ENCODE data around the gene FOS. TPM values are rescaled to one million over a fixed set of nuclear protein-coding genes. Genes with fewer than 3 reads are reported as not detected.
A peak's percentile ranks its signal among the peaks of the same experiment; 100 is the strongest.

Gene FOS
- total and polyA plus RNA-seq, 2 of the 8 experiments (the other 6 are each of a cell fraction or from before 2014, with no cell fraction given): 50.2 to 51.8 TPM

DNA sequence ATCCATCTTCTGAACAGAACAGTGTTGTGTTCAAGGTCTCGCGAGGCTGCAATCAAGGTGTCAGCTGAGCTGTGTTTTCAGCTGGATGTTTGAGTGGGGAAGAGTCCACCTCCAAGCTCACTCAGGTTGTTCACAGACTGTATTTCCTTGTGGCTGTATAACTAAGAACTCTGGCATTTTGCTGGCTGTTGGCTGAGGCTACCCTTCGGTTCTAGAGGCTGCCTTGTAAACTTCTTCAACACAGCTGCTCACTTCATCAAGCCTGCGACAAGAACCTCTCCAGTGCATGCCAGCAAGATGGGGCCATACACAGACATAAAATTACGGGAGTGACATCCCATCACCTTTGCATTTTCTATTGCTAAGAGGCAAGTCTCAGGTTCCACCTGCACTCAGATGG, 12.7 kb downstream of the FOS start:
- CTCF ChIA-PET (ENCODE audit: partially characterized antibody): interaction anchor here (1.0 to 3.3 kb wide), 7 partner anchors 9 to 150 kb away, joined by 4 to 9 read pairs (median 4); no protein-coding TSS in a partner anchor
- Histone ChIP-seq H4K8ac (ENCODE audit: extremely low read depth, insufficient read depth, low read length) (no peak overlapping the region), H3K23me2 (ENCODE audit: low read depth, low read length) (peaks cover 10% of the 10 kb centered on the region; the same call in 1 of the 2 replicates), H3K18ac (ENCODE audit: extremely low read depth, low read length) (no peak overlapping the region), H3K36me3 (ENCODE audit: control insufficient read depth in 2 of 4, insufficient read depth in 4 of 4, low read length in 3 of 4) (no peaks in the 10 kb centered on the region), H2BK12ac (ENCODE audit: low read depth, low read length) (no peak overlapping the region), H2AFZ (ENCODE audit: low read length) (no peak overlapping the region), H3K4me1 (replicated peaks in 1 of 4; ENCODE audit: control insufficient read depth in 3 of 4, insufficient read depth in 4 of 4, low read length in 3 of 4) (peaks cover 3 to 18% (median 12%) of the 10 kb centered on the region in 4 experiments), H2BK120ac (replicated peaks; ENCODE audit: low read depth, low read length) (no peak overlapping the region), H3K79me2 (ENCODE audit: control insufficient read depth in 1 of 2, insufficient read depth in 2 of 2, low read length in 2 of 2) (no peaks in the 10 kb centered on the region), H3K23ac (ENCODE audit: insufficient read length) (no peak overlapping the region), H4K20me1 (replicated peaks in 1 of 2; ENCODE audit: control insufficient read depth in 1 of 2, insufficient read depth in 2 of 2, low read length in 2 of 2) (no peaks in the 10 kb centered on the region), H3K4me2 (ENCODE audit: insufficient read depth in 1 of 2, low read depth in 2 of 2, low read length in 2 of 2) (no peak overlapping the region), H3K79me1 (ENCODE audit: low read depth, low read length) (no peaks in the 10 kb centered on the region), H3K56ac (replicated peaks; ENCODE audit: insufficient read length, low read depth, low read length) (no peak overlapping the region), H3K9ac (replicated peaks in 1 of 4; ENCODE audit: extremely low read depth in 1 of 4, low read depth in 3 of 4, low read length in 3 of 4) (no peak overlapping the region), H3K9me3 (ENCODE audit: insufficient read depth in 2 of 2, low read depth in 1 of 2, low read length in 1 of 2) (no peaks in the 10 kb centered on the region), H3K27me3 (replicated peaks in 1 of 4; ENCODE audit: control insufficient read depth in 3 of 4, extremely low read depth in 1 of 4, insufficient read depth in 3 of 4, low read length in 3 of 4) (no peaks in the 10 kb centered on the region), H3K27ac (ENCODE audit: low read depth, low read length) (no peak overlapping the region), H3K4ac (replicated peaks; ENCODE audit: insufficient read length, low read depth, low read length) (no peak overlapping the region), H2BK15ac (ENCODE audit: low read length) (0 out of 2 replicates have a peak overlapping the region, but pooled peaks have one; percentile 47), H2AK5ac (ENCODE audit: low read depth, low read length) (no peak overlapping the region), H2BK20ac (ENCODE audit: low read length) (no peak overlapping the region), H2BK5ac (ENCODE audit: low read depth, low read length) (no peak overlapping the region), H4K5ac (ENCODE audit: insufficient read length, low read depth, low read length) (no peak overlapping the region), H3K4me3 (ENCODE audit: extremely low read depth in 1 of 4, insufficient read depth in 2 of 4, low read depth in 3 of 4, low read length in 4 of 4) (no peak overlapping the region), H3K14ac (ENCODE audit: insufficient read length) (no peak overlapping the region), H4K91ac (replicated peaks; ENCODE audit: insufficient read length, low read length) (no peak overlapping the region)
- TF ChIP-seq MAFK (IDR thresholded peaks at IDR 0.05; ENCODE audit: low read depth, low read length) (no peak), ZNF274 (IDR thresholded peaks at IDR 0.05; ENCODE audit: borderline replicate concordance, extremely low read depth, low read length) (no peak), TBP (IDR thresholded peaks at IDR 0.05; ENCODE audit: low read depth, low read length) (no peak), SP2 (IDR thresholded peaks at IDR 0.05; ENCODE audit: low read length) (no peak), SIX5 (IDR thresholded peaks at IDR 0.05; ENCODE audit: low read depth, low read length) (no peak), TAF7 (optimal IDR thresholded peaks at IDR 0.05; ENCODE audit: borderline replicate concordance, low read depth, low read length) (no peak), RNF2 (IDR thresholded peaks at IDR 0.05; ENCODE audit: borderline replicate concordance, low read depth, low read length, missing control alignments, poor library complexity, severe bottlenecking) (no peak), PHF8 (conservative IDR thresholded peaks at IDR 0.05; ENCODE audit: low read depth, low read length) (no peak), RBBP5 (IDR thresholded peaks at IDR 0.05; ENCODE audit: borderline replicate concordance, low read depth, low read length) (no peak), JUN (IDR thresholded peaks at IDR 0.05; ENCODE audit: low read depth, low read length) (no peak), BRCA1 (IDR thresholded peaks at IDR 0.05; ENCODE audit: low read depth, low read length) (no peak)
- TF ChIP-seq, protein P1, sequence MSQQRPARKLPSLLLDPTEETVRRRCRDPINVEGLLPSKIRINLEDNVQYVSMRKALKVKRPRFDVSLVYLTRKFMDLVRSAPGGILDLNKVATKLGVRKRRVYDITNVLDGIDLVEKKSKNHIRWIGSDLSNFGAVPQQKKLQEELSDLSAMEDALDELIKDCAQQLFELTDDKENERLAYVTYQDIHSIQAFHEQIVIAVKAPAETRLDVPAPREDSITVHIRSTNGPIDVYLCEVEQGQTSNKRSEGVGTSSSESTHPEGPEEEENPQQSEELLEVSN (IDR thresholded peaks at IDR 0.05): no peak
- POLR2A ChIA-PET (ENCODE audit: partially characterized antibody): interaction anchor here (1.0 to 11.0 kb wide), 6 partner anchors 12 to 47 kb away, joined by 3 to 351 read pairs (median 7); partner anchors contain the start of gene FOS
- DNase-seq (ENCODE audit: low read depth in 1 of 2, low spot score in 2 of 2) (no peak), FAIRE-seq (no peak)
- 84% methylated on average over 5 of the region's 5 CpGs; no CpG with 5 or more reads in 1 of the 2 experiments for WGBS, 2 experiments (ENCODE audit: extremely low coverage in 1 of 2, insufficient coverage in 1 of 2, insufficient read length in 1 of 2, insufficient replicate concordance in 2 of 2, low coverage in 1 of 2, low lambda C conversion rate in 2 of 2, missing lambda C conversion rate in 1 of 2)
